Measurements from ENCODE around the gene CACNA2D2. TPM values are rescaled to one million over a fixed set of nuclear protein-coding genes. Genes with fewer than 3 reads are reported as not detected.

The CACNA2D2 gene
- total and polyA plus RNA-seq, 2 of the 13 experiments (the other 11 are each of a cell fraction or from before 2014, with no cell fraction given): not detected

DNA sequence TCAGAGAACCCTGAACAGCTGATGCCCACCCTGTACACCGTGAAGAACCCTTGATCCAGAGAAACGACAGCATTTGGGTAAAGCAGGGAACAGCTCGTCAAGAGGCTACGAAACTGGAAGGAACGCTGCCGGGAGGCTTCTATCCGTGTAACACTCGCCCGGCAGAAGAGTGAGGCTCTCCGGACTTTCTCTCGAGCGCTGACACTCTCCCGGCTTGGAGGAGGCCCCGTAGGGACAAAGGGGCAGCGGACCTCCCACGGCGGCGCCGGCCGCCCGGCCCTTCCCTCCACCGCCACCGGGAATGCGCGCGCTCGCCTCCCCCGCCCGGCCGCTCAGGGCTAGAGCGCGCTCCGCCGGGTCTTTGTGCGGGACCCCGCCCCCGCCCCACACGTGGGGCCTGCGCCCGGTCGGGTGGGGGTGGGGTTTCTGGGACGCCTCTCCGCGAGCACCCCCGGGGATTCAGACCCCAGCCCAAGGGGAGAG lies 182.5 kb downstream of the CACNA2D2 start (continued):
- TF ChIP-seq ZNF619 (CRISPR knock-in tag; IDR thresholded peaks at IDR 0.05) (no peak), ZNF382 (CRISPR knock-in tag; IDR thresholded peaks at IDR 0.05; ENCODE audit: borderline replicate concordance) (no peak), SRSF1 (optimal IDR thresholded peaks at IDR 0.05; ENCODE audit: low read depth, low read length) (peak; percentile 12), ZNF768 (CRISPR knock-in tag; IDR thresholded peaks at IDR 0.05) (no peak), ZNF772 (CRISPR knock-in tag; IDR thresholded peaks at IDR 0.05) (no peak), CERS6 (CRISPR knock-in tag; IDR thresholded peaks at IDR 0.05) (no peak), ZNF460 (CRISPR knock-in tag; IDR thresholded peaks at IDR 0.05; ENCODE audit: borderline replicate concordance) (no peak), CENPT (CRISPR knock-in tag; IDR thresholded peaks at IDR 0.05; ENCODE audit: low read depth) (no peak), ATM (IDR thresholded peaks at IDR 0.05; ENCODE audit: borderline replicate concordance) (no peak), IKZF1 (IDR thresholded peaks at IDR 0.05) (no peak), TRIM22 (IDR thresholded peaks at IDR 0.05) (no peak), SMC3 (IDR thresholded peaks at IDR 0.05; ENCODE audit: low read length) (no peak), ZNF292 (CRISPR knock-in tag; IDR thresholded peaks at IDR 0.05; ENCODE audit: borderline replicate concordance, low read depth) (no peak), ZNF441 (CRISPR knock-in tag; IDR thresholded peaks at IDR 0.05; ENCODE audit: borderline replicate concordance) (no peak; the same call in 1 of the 2 replicates), ZNF704 (CRISPR knock-in tag; IDR thresholded peaks at IDR 0.05; ENCODE audit: borderline replicate concordance) (no peak), SPEN (CRISPR knock-in tag; IDR thresholded peaks at IDR 0.05; ENCODE audit: low read depth) (0 out of 2 replicates have a peak, but pooled peaks have one; percentile 43), ZNF674 (CRISPR knock-in tag; IDR thresholded peaks at IDR 0.05; ENCODE audit: low read depth) (no peak), ZMYM2 (CRISPR knock-in tag; IDR thresholded peaks at IDR 0.05) (no peak), TBP (CRISPR knock-in tag; IDR thresholded peaks at IDR 0.05) (no peak), ZNF777 (CRISPR knock-in tag; IDR thresholded peaks at IDR 0.05) (no peak)
- TF ChIP-seq, protein P1, sequence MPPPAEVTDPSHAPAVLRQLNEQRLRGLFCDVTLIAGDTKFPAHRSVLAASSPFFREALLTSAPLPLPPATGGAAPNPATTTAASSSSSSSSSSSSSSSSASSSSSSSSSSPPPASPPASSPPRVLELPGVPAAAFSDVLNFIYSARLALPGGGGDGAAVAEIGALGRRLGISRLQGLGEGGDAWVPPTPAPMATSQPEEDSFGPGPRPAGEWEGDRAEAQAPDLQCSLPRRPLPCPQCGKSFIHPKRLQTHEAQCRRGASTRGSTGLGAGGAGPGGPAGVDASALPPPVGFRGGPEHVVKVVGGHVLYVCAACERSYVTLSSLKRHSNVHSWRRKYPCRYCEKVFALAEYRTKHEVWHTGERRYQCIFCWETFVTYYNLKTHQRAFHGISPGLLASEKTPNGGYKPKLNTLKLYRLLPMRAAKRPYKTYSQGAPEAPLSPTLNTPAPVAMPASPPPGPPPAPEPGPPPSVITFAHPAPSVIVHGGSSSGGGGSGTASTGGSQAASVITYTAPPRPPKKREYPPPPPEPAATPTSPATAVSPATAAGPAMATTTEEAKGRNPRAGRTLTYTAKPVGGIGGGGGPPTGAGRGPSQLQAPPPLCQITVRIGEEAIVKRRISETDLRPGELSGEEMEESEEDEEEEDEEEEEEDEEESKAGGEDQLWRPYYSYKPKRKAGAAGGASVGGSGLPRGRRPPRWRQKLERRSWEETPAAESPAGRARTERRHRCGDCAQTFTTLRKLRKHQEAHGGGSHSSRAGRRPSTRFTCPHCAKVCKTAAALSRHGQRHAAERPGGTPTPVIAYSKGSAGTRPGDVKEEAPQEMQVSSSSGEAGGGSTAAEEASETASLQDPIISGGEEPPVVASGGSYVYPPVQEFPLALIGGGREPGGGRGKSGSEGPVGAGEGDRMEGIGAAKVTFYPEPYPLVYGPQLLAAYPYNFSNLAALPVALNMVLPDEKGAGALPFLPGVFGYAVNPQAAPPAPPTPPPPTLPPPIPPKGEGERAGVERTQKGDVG (CRISPR knock-in tag; IDR thresholded peaks at IDR 0.05; ENCODE audit: borderline replicate concordance): no peak
- TF ChIP-seq, protein P2, sequence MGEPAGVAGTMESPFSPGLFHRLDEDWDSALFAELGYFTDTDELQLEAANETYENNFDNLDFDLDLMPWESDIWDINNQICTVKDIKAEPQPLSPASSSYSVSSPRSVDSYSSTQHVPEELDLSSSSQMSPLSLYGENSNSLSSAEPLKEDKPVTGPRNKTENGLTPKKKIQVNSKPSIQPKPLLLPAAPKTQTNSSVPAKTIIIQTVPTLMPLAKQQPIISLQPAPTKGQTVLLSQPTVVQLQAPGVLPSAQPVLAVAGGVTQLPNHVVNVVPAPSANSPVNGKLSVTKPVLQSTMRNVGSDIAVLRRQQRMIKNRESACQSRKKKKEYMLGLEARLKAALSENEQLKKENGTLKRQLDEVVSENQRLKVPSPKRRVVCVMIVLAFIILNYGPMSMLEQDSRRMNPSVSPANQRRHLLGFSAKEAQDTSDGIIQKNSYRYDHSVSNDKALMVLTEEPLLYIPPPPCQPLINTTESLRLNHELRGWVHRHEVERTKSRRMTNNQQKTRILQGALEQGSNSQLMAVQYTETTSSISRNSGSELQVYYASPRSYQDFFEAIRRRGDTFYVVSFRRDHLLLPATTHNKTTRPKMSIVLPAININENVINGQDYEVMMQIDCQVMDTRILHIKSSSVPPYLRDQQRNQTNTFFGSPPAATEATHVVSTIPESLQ (CRISPR knock-in tag; conservative IDR thresholded peaks at IDR 0.05): no peak

Data from HepG2 (cell line).